K562 (cell line): Measurements from ENCODE around the gene S100P. TPM values are rescaled to one million over a fixed set of nuclear protein-coding genes. Genes with fewer than 3 reads are reported as not detected.

Experiments
- BRD4 ChIP-seq: fragments of 200-600 bp; sonication (generic); IDR thresholded peaks from 2 replicates; pipeline ENCODE4 v1.6.1; 2017; ENCODE audit warnings: inconsistent platforms
- CREM ChIP-seq: IDR thresholded peaks from 2 replicates; pipeline ENCODE4 v1.6.1; 2014; ENCODE audit warnings: antibody characterized with exemption, low read depth
- ERF ChIP-seq: fragments of 450-650 bp; formaldehyde crosslinking; IDR thresholded peaks from 2 replicates; pipeline ENCODE4 v1.4.0; 2020; ENCODE audit warnings: mild to moderate bottlenecking, mixed read lengths
- HNRNPL ChIP-seq: fragments of 200-400 bp; formaldehyde crosslinking; IDR thresholded peaks from 2 replicates; pipeline ENCODE4 v1.6.1; 2017; ENCODE audit warnings: low read depth, mild to moderate bottlenecking, low read length
- KHSRP ChIP-seq: fragments of 450-650 bp; IDR thresholded peaks from 2 replicates; pipeline ENCODE4 v1.6.1; 2017
- RBFOX2 ChIP-seq: fragments of 200-400 bp; formaldehyde crosslinking; IDR thresholded peaks from 2 replicates; pipeline ENCODE4 v1.6.1; 2017; ENCODE audit warnings: low read depth, mild to moderate bottlenecking, low read length, moderate library complexity
- SOX6 ChIP-seq: fragments of 450-650 bp; IDR thresholded peaks from 2 replicates; pipeline ENCODE4 v1.6.1; 2014; ENCODE audit warnings: mild to moderate bottlenecking
- ZNF239 ChIP-seq: fragments of 250-450 bp; sonication (Bioruptor Pico); IDR thresholded peaks from 2 replicates; pipeline ENCODE4 v1.4.0; 2020; ENCODE audit warnings: mild to moderate bottlenecking
- ZNF3 ChIP-seq: fragments of 250-450 bp; sonication (Bioruptor Pico); IDR thresholded peaks from 2 replicates; pipeline ENCODE4 v1.5.0; 2021; ENCODE audit warnings: mild to moderate bottlenecking, moderate library complexity
- polyA plus RNA-seq, 8 experiments: library from polyadenylated mRNA; depleted of rRNA in 4 of 8; stranded (reverse) in 5 of 8; unstranded in 3 of 8; fragments of >200 nt; fragmentation: Nextera tagmentation in 2 of 8; fragmentation: Illumina TruSeq in 1 of 8; extraction: Ambion mirVana in 2 of 8; extraction: Trizol in 1 of 8; gene quantifications; 2 replicates each; pipeline versions ENCODE4 v1.2.1 to v1.2.3, GENCODE V29; 2011 to 2014; ENCODE audit warnings: inconsistent platforms in 1 of 8, missing spikeins in 1 of 8
- total RNA-seq, 7 experiments: library from RNA; depleted of rRNA in 6 of 7; stranded (reverse); fragments of >200 nt in 6 of 7; fragmentation: Illumina TruSeq in 2 of 7; extraction: Trizol in 2 of 7; gene quantifications; 2 replicates each; pipeline versions ENCODE4 v1.2.1 to v1.2.3, GENCODE V29; 2011 to 2021; ENCODE audit warnings: low replicate concordance in 1 of 7
- TF ChIP-seq, protein P1 (sequence below), 2 experiments: fragments of 450-650 bp in 1 of 2; sonication (generic) in 1 of 2; formaldehyde crosslinking in 1 of 2; IDR thresholded peaks in 1 of 2; conservative IDR thresholded peaks in 1 of 2; 2 replicates each; pipeline versions ENCODE4 v1.6.1 to v1.8.1; 2016 to 2023; ENCODE audit warnings: mild to moderate bottlenecking in 2 of 2, moderate library complexity in 2 of 2, inconsistent platforms in 1 of 2, missing genetic modification reagents in 1 of 2
- TF ChIP-seq, protein P2 (sequence below): fragments of 450-650 bp; IDR thresholded peaks from 2 replicates; pipeline ENCODE4 v1.6.1; 2017; ENCODE audit warnings: antibody characterized with exemption, mild to moderate bottlenecking
- TF ChIP-seq, protein P3 (sequence below): fragments of 450-650 bp; IDR thresholded peaks from 2 replicates; pipeline ENCODE4 v1.7.0; 2016; ENCODE audit warnings: borderline replicate concordance
- TF ChIP-seq, protein P4 (sequence below), 2 experiments: fragments of 250-450 bp in 1 of 2; fragments of 450-650 bp in 1 of 2; sonication (Bioruptor Pico) in 1 of 2; IDR thresholded peaks; 2 replicates each; pipeline versions ENCODE4 v1.6.1 to v1.8.0; 2016 to 2021; ENCODE audit warnings: mild to moderate bottlenecking in 2 of 2, moderate library complexity in 2 of 2, missing compliant biosample characterization in 1 of 2, missing genetic modification characterization in 1 of 2
- TF ChIP-seq, protein P5 (sequence below): sonication (generic); formaldehyde crosslinking; IDR thresholded peaks from 2 replicates; pipeline ENCODE4 v1.8.0; 2022; ENCODE audit warnings: missing genetic modification reagents, mild to moderate bottlenecking, borderline replicate concordance

The S100P gene
- total and polyA plus RNA-seq, 9 of the 15 experiments (the other 6 are each of a cell fraction or from before 2014, with no cell fraction given): 4.1 to 23.8 (median 7.5) TPM

DNA sequence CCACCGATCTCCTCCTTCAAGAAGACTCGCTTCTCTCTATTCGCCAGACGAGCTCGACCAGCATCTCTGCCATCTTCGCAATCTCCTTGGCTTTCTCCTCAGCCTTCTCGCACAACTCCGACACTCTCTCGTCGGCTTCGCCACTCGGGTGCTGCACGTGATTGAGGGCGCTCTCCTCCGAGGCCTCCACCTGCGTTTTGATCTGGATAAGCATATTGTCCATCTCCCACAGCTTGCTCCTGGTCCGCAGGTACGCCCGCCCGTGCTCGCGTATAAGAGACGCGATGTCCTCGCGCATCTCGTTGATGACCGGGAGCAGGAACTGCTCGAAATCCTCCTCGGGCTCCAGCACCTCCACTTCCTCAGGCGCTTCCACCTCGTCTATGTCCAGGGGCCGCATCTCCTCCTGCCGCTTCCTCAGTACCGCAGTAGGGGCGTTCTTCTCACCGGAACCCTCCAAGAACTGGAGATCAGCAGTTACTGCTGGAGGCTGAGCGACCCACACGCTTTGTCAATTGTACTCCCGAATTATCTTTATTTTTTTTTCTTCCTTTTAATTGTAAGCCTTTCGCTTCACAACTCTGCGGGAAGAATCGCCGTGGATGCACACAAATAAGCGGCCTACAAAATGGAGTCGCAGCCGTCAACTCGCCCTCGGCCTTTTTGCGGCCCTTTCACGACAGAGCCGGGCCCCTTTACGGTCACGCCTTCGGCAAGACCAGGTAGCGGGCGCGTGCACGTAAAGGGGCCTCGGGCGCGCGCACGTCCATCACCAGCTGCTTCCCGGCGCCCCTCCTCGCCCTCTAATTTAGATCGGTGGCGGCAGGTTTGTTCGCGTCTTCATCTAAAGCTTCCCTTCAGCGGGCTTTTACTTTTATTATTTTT, 15.8 kb downstream of the S100P start, which contains the start of gene MRFAP1L1 (continued):
- no peak for TF ChIP-seq HNRNPL
- peak; percentile 47 for TF ChIP-seq CREM
- TF ChIP-seq RBFOX2: peak; percentile 83
- TF ChIP-seq, protein P1, sequence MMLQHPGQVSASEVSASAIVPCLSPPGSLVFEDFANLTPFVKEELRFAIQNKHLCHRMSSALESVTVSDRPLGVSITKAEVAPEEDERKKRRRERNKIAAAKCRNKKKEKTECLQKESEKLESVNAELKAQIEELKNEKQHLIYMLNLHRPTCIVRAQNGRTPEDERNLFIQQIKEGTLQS (IDR thresholded peaks at IDR 0.05): no peak
- TF ChIP-seq, protein P1 (CRISPR knock-in tag; conservative IDR thresholded peaks at IDR 0.05): 0 out of 2 replicates have a peak, but pooled peaks have one; percentile 72
- no peak; the same call in 1 of the 2 replicates for TF ChIP-seq BRD4
- TF ChIP-seq, protein P2, sequence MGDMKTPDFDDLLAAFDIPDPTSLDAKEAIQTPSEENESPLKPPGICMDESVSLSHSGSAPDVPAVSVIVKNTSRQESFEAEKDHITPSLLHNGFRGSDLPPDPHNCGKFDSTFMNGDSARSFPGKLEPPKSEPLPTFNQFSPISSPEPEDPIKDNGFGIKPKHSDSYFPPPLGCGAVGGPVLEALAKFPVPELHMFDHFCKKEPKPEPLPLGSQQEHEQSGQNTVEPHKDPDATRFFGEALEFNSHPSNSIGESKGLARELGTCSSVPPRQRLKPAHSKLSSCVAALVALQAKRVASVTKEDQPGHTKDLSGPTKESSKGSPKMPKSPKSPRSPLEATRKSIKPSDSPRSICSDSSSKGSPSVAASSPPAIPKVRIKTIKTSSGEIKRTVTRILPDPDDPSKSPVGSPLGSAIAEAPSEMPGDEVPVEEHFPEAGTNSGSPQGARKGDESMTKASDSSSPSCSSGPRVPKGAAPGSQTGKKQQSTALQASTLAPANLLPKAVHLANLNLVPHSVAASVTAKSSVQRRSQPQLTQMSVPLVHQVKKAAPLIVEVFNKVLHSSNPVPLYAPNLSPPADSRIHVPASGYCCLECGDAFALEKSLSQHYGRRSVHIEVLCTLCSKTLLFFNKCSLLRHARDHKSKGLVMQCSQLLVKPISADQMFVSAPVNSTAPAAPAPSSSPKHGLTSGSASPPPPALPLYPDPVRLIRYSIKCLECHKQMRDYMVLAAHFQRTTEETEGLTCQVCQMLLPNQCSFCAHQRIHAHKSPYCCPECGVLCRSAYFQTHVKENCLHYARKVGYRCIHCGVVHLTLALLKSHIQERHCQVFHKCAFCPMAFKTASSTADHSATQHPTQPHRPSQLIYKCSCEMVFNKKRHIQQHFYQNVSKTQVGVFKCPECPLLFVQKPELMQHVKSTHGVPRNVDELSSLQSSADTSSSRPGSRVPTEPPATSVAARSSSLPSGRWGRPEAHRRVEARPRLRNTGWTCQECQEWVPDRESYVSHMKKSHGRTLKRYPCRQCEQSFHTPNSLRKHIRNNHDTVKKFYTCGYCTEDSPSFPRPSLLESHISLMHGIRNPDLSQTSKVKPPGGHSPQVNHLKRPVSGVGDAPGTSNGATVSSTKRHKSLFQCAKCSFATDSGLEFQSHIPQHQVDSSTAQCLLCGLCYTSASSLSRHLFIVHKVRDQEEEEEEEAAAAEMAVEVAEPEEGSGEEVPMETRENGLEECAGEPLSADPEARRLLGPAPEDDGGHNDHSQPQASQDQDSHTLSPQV: peak; percentile 84
- TF ChIP-seq SOX6: peak; percentile 39; the same call in 1 of the 2 replicates
- peak; percentile 54 for TF ChIP-seq ZNF239
- TF ChIP-seq, protein P3, sequence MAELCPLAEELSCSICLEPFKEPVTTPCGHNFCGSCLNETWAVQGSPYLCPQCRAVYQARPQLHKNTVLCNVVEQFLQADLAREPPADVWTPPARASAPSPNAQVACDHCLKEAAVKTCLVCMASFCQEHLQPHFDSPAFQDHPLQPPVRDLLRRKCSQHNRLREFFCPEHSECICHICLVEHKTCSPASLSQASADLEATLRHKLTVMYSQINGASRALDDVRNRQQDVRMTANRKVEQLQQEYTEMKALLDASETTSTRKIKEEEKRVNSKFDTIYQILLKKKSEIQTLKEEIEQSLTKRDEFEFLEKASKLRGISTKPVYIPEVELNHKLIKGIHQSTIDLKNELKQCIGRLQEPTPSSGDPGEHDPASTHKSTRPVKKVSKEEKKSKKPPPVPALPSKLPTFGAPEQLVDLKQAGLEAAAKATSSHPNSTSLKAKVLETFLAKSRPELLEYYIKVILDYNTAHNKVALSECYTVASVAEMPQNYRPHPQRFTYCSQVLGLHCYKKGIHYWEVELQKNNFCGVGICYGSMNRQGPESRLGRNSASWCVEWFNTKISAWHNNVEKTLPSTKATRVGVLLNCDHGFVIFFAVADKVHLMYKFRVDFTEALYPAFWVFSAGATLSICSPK: no peak
- no peak for TF ChIP-seq ERF
- TF ChIP-seq, protein P4, sequence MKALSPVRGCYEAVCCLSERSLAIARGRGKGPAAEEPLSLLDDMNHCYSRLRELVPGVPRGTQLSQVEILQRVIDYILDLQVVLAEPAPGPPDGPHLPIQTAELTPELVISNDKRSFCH (CRISPR knock-in tag; IDR thresholded peaks at IDR 0.05): no peak
- TF ChIP-seq, protein P4 (tag; IDR thresholded peaks at IDR 0.05): no peak
- TF ChIP-seq, protein P5, sequence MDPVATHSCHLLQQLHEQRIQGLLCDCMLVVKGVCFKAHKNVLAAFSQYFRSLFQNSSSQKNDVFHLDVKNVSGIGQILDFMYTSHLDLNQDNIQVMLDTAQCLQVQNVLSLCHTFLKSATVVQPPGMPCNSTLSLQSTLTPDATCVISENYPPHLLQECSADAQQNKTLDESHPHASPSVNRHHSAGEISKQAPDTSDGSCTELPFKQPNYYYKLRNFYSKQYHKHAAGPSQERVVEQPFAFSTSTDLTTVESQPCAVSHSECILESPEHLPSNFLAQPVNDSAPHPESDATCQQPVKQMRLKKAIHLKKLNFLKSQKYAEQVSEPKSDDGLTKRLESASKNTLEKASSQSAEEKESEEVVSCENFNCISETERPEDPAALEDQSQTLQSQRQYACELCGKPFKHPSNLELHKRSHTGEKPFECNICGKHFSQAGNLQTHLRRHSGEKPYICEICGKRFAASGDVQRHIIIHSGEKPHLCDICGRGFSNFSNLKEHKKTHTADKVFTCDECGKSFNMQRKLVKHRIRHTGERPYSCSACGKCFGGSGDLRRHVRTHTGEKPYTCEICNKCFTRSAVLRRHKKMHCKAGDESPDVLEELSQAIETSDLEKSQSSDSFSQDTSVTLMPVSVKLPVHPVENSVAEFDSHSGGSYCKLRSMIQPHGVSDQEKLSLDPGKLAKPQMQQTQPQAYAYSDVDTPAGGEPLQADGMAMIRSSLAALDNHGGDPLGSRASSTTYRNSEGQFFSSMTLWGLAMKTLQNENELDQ (CRISPR knock-in tag): no peak
- TF ChIP-seq KHSRP: no peak
- no peak for TF ChIP-seq ZNF3 (CRISPR knock-in tag)
